SK-N-MC (cell line): ENCODE results near the gene SLC39A9.

Experiments used
- EZH2 ChIP-seq: fragments of 200-600 bp; sonication (generic); IDR thresholded peaks from one replicate; pipeline ENCODE4 v1.6.1; 2017; ENCODE audit warnings: antibody characterized with exemption
- FOXP2 ChIP-seq: optimal IDR thresholded peaks from 2 replicates; pipeline ENCODE3; 2011; ENCODE audit warnings: mild to moderate bottlenecking, moderate library complexity; ENCODE audit not compliant: insufficient read depth; ENCODE audit errors: extremely low read length, control extremely low read depth
- POLR2AphosphoS5 ChIP-seq: IDR thresholded peaks from 2 replicates; pipeline ENCODE4 v1.6.1; 2012; ENCODE audit warnings: mild to moderate bottlenecking, low read depth, low read length, borderline replicate concordance

GRCh38 chr14:69400154-69400553, 1.7 kb downstream of the SLC39A9 start:
- no peak for TF ChIP-seq POLR2AphosphoS5
- no peak for TF ChIP-seq EZH2
- TF ChIP-seq FOXP2 = no peak
